ENCODE data around the gene RNPEP. TPM values are rescaled to one million over a fixed set of nuclear protein-coding genes. Genes with fewer than 3 reads are reported as not detected.

RNPEP gene
- total RNA-seq, 2 experiments from 2014 or later = 19.9 to 20.8 TPM

- Histone ChIP-seq H3K9me3 (ENCODE audit: control insufficient read depth in 1 of 2, insufficient read depth in 1 of 2, low read length in 2 of 2) (no peaks in the 10 kb centered on the region), H3K27ac (ENCODE audit: low read depth in 1 of 2, low read length in 2 of 2) (no peak overlapping the region), H3K4me1 (ENCODE audit: insufficient read depth, low read length) (no peaks in the 10 kb centered on the region), H3K4me3 (ENCODE audit: low read length) (no peak overlapping the region), H3K36me3 (ENCODE audit: insufficient read depth, low read length) (no peaks in the 10 kb centered on the region), H3K27me3 (ENCODE audit: control insufficient read depth in 1 of 2, insufficient read depth in 2 of 2, low read length in 2 of 2) (peaks cover 0 to 4% of the 10 kb centered on the region in 2 experiments)
- CTCF ChIA-PET = no interaction called here
- DNase-seq (no peak), ATAC-seq (ENCODE audit: poor library complexity) (no peak)
- Mint-ChIP-seq H3K9me3 (no peaks in the 10 kb centered on the region), H3K36me3 (ENCODE audit: low read depth) (no peaks in the 10 kb centered on the region), H3K27ac (no peak overlapping the region), H3K27me3 (peaks cover 15% of the 10 kb centered on the region), H3K4me1 (ENCODE audit: low read depth) (no peaks in the 10 kb centered on the region), H3K4me3 (no peak overlapping the region)
- POLR2A ChIA-PET = no interaction called here
- TF ChIP-seq CTCF (IDR thresholded peaks at IDR 0.05) = no peak
- intact Hi-C loops (cut with DNase I, micrococcal nuclease) = no loop called here
Measured at GRCh38 chr1:202046748-202047708, 64.6 kb downstream of the RNPEP start.

GRCh38 chr1:202047977-202048376 lies 65.5 kb downstream of the RNPEP start:
- H3K36me3 ChIP-seq (ENCODE audit: insufficient read depth, low read length) = no peaks in the 10 kb centered on the region
- no peaks in the 10 kb centered on the region for H3K9me3 ChIP-seq (ENCODE audit: control insufficient read depth in 1 of 2, insufficient read depth in 1 of 2, low read length in 2 of 2)
- Mint-ChIP-seq H3K27ac (no peak overlapping the region), H3K27me3 (peaks cover 15% of the 10 kb centered on the region), H3K4me1 (ENCODE audit: low read depth) (no peaks in the 10 kb centered on the region), H3K9me3 (no peaks in the 10 kb centered on the region), H3K4me3 (no peak overlapping the region), H3K36me3 (ENCODE audit: low read depth) (no peaks in the 10 kb centered on the region)
- no peaks in the 10 kb centered on the region for H3K4me1 ChIP-seq (ENCODE audit: insufficient read depth, low read length)
- CTCF ChIA-PET = no interaction called here
- POLR2A ChIA-PET = no interaction called here
- TF ChIP-seq CTCF (IDR thresholded peaks at IDR 0.05) = no peak
- ATAC-seq (ENCODE audit: poor library complexity) = no peak
- DNase-seq = no peak
- no peak overlapping the region for H3K4me3 ChIP-seq (ENCODE audit: low read length)
- H3K27me3 ChIP-seq (ENCODE audit: control insufficient read depth in 1 of 2, insufficient read depth in 2 of 2, low read length in 2 of 2) = peaks cover 0 to 4% of the 10 kb centered on the region in 2 experiments
- no peak overlapping the region for H3K27ac ChIP-seq (ENCODE audit: low read depth in 1 of 2, low read length in 2 of 2)
- intact Hi-C loops (cut with DNase I, micrococcal nuclease) = no loop called here

GRCh38 chr1:202049129-202049528 lies 66.7 kb downstream of the RNPEP start:
- TF ChIP-seq CTCF (IDR thresholded peaks at IDR 0.05) = no peak
- Histone ChIP-seq H3K4me1 (ENCODE audit: insufficient read depth, low read length) (no peaks in the 10 kb centered on the region), H3K9me3 (ENCODE audit: control insufficient read depth in 1 of 2, insufficient read depth in 1 of 2, low read length in 2 of 2) (no peaks in the 10 kb centered on the region), H3K4me3 (ENCODE audit: low read length) (no peak overlapping the region), H3K27me3 (ENCODE audit: control insufficient read depth in 1 of 2, insufficient read depth in 2 of 2, low read length in 2 of 2) (peaks cover 0 to 4% of the 10 kb centered on the region in 2 experiments), H3K27ac (ENCODE audit: low read depth in 1 of 2, low read length in 2 of 2) (no peak overlapping the region), H3K36me3 (ENCODE audit: insufficient read depth, low read length) (no peaks in the 10 kb centered on the region)
- H3K36me3 Mint-ChIP-seq (ENCODE audit: low read depth) = no peaks in the 10 kb centered on the region
- DNase-seq (no peak), ATAC-seq (ENCODE audit: poor library complexity) (no peak)
- no peak overlapping the region for H3K4me3 Mint-ChIP-seq
- peaks cover 15% of the 10 kb centered on the region for H3K27me3 Mint-ChIP-seq
- intact Hi-C loops (cut with DNase I, micrococcal nuclease) = no loop called here
- ChIA-PET POLR2A (no interaction called here), CTCF (no interaction called here)
- no peaks in the 10 kb centered on the region for H3K4me1 Mint-ChIP-seq (ENCODE audit: low read depth)
- H3K9me3 Mint-ChIP-seq = no peaks in the 10 kb centered on the region
- H3K27ac Mint-ChIP-seq = no peak overlapping the region
